ENCODE results near the gene FOXO3B. TPM values are rescaled to one million over a fixed set of nuclear protein-coding genes. Genes with fewer than 3 reads are reported as not detected.
"Not testable (repeated sequence)": the region's sequence is repeated elsewhere in the genome, so short reads cannot be mapped to it uniquely, and the experiment has no call there.

Gene FOXO3B
- total RNA-seq, 2 experiments from 2014 or later: 3.2 to 3.6 TPM

DNA sequence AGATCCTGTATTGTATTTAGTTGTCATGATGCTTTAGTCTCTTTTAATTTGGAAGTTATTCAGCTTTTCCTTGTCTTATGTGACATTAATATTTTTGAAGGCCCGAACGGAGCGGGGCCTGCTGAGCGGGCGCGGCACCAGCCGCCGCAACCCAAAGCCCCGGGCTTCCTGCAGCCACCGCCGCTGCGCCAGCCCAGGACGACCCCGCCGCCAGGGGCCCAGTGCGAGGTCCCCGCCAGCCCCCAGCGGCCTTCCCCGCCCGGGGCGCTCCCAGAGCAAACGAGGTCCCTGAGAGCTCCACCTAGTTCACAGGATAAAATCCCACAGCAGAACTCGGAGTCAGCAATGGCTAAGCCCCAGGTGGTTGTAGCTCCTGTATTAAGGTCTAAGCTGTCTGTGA, 32.0 kb downstream of the FOXO3B start:
- H3K4me3 Mint-ChIP-seq; DNase-seq; H3K9me3 ChIP-seq (ENCODE audit: control insufficient read depth in 1 of 2, insufficient read depth in 1 of 2, low read length in 2 of 2); H3K36me3 ChIP-seq (ENCODE audit: insufficient read depth, low read length); intact Hi-C loops (cut with DNase I, micrococcal nuclease); POLR2A ChIA-PET; H3K27ac ChIP-seq (ENCODE audit: low read depth in 1 of 2, low read length in 2 of 2); CTCF ChIA-PET; H3K4me3 ChIP-seq (ENCODE audit: low read length); H3K4me1 ChIP-seq (ENCODE audit: insufficient read depth, low read length); H3K27me3 ChIP-seq (ENCODE audit: control insufficient read depth in 1 of 2, insufficient read depth in 2 of 2, low read length in 2 of 2); H3K36me3 Mint-ChIP-seq (ENCODE audit: low read depth); H3K27ac Mint-ChIP-seq; H3K4me1 Mint-ChIP-seq (ENCODE audit: low read depth); H3K9me3 Mint-ChIP-seq; H3K27me3 Mint-ChIP-seq: not testable (repeated sequence)
- peak; percentile 48 for ATAC-seq (ENCODE audit: poor library complexity)

DNA sequence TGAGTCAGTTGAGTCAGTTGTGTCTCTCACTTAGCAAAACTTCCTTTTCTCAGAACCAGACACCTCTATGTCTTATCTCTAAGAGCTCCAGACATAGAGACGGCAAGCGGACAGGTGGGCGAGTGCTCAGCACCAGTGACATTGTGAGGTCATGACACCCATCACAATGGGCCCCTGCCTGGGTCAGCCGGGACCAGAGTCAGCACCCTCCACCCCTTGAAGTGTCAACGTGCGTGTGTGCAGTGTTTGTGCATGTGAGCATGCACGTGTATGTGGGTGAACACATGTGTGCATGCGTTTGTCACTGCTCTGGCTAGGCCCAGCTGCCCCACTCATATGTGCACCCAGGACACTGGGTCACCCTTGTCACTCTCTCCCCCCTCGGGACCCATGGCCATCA, 37.8 kb downstream of the FOXO3B start, which contains the start of gene TBC1D28:
Gene TBC1D28, minus strand, starts transcription at position 101 of the 400 bp plus-strand sequence. CDS start 3,039 bp downstream, outside the sequence.
- H3K9me3 Mint-ChIP-seq; H3K27me3 Mint-ChIP-seq; H3K4me1 Mint-ChIP-seq (ENCODE audit: low read depth); POLR2A ChIA-PET; H3K27me3 ChIP-seq (ENCODE audit: control insufficient read depth in 1 of 2, insufficient read depth in 2 of 2, low read length in 2 of 2); H3K27ac ChIP-seq (ENCODE audit: low read depth in 1 of 2, low read length in 2 of 2); H3K36me3 Mint-ChIP-seq (ENCODE audit: low read depth); CTCF ChIA-PET; intact Hi-C loops (cut with DNase I, micrococcal nuclease); DNase-seq; H3K4me3 Mint-ChIP-seq; ATAC-seq (ENCODE audit: poor library complexity); H3K27ac Mint-ChIP-seq; H3K36me3 ChIP-seq (ENCODE audit: insufficient read depth, low read length); H3K4me1 ChIP-seq (ENCODE audit: insufficient read depth, low read length); H3K9me3 ChIP-seq (ENCODE audit: control insufficient read depth in 1 of 2, insufficient read depth in 1 of 2, low read length in 2 of 2); H3K4me3 ChIP-seq (ENCODE audit: low read length): not testable (repeated sequence)

DNA sequence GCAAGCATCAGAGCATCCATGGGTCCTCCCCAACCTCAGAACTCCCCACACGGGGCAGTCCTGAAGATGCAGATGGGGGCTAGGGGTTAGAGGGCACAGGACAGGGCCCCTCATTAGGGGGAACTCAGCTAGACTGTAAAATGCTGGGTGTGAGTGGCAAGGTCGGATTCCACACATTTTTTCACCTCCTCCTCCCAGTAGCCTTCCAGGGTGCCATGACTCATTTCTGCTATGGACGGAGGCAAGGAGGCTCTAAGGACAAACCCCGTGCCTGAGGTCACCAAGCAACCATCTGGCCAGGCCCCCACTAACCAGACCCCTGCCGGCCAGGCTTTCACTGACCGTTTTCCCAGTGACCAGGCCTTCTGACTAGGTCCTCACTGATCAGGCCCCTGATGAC, 39.0 kb downstream of the FOXO3B start:
- H3K4me1 Mint-ChIP-seq (ENCODE audit: low read depth); H3K27ac Mint-ChIP-seq; ATAC-seq (ENCODE audit: poor library complexity); H3K9me3 Mint-ChIP-seq; POLR2A ChIA-PET; H3K4me3 Mint-ChIP-seq; H3K4me1 ChIP-seq (ENCODE audit: insufficient read depth, low read length); CTCF ChIA-PET; DNase-seq; H3K27ac ChIP-seq (ENCODE audit: low read depth in 1 of 2, low read length in 2 of 2); H3K4me3 ChIP-seq (ENCODE audit: low read length); H3K27me3 Mint-ChIP-seq; H3K9me3 ChIP-seq (ENCODE audit: control insufficient read depth in 1 of 2, insufficient read depth in 1 of 2, low read length in 2 of 2); intact Hi-C loops (cut with DNase I, micrococcal nuclease); H3K36me3 Mint-ChIP-seq (ENCODE audit: low read depth); H3K27me3 ChIP-seq (ENCODE audit: control insufficient read depth in 1 of 2, insufficient read depth in 2 of 2, low read length in 2 of 2); H3K36me3 ChIP-seq (ENCODE audit: insufficient read depth, low read length): not testable (repeated sequence)

DNA sequence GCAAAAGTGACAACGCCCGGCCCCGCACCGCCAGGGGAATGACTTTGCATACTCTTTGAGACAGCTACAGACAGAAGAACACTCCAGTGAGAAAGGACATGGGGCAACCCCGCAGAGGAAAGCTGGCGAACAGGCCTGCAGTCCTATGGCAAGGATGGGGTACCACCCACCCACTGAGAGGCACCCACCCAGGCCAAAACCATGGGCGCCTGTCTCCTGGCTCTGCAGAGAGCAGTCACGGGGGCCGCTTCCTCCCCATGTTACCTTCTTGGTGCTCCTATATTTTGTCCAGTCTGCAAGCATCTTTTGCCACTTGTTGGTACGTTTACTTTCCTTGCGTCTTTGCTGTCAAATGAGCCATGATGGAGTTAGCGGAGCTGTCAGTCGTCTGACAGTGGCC, 43.8 kb downstream of the FOXO3B start:
- ATAC-seq (ENCODE audit: poor library complexity); H3K4me3 ChIP-seq (ENCODE audit: low read length); H3K27ac ChIP-seq (ENCODE audit: low read depth in 1 of 2, low read length in 2 of 2); H3K36me3 Mint-ChIP-seq (ENCODE audit: low read depth); H3K4me3 Mint-ChIP-seq; H3K4me1 ChIP-seq (ENCODE audit: insufficient read depth, low read length); H3K9me3 ChIP-seq (ENCODE audit: control insufficient read depth in 1 of 2, insufficient read depth in 1 of 2, low read length in 2 of 2); CTCF ChIA-PET; H3K27ac Mint-ChIP-seq; intact Hi-C loops (cut with DNase I, micrococcal nuclease); H3K9me3 Mint-ChIP-seq; DNase-seq; H3K4me1 Mint-ChIP-seq (ENCODE audit: low read depth); H3K36me3 ChIP-seq (ENCODE audit: insufficient read depth, low read length); POLR2A ChIA-PET; H3K27me3 ChIP-seq (ENCODE audit: control insufficient read depth in 1 of 2, insufficient read depth in 2 of 2, low read length in 2 of 2): not testable (repeated sequence)
- peaks cover 19% of the 10 kb centered on the region for H3K27me3 Mint-ChIP-seq

DNA sequence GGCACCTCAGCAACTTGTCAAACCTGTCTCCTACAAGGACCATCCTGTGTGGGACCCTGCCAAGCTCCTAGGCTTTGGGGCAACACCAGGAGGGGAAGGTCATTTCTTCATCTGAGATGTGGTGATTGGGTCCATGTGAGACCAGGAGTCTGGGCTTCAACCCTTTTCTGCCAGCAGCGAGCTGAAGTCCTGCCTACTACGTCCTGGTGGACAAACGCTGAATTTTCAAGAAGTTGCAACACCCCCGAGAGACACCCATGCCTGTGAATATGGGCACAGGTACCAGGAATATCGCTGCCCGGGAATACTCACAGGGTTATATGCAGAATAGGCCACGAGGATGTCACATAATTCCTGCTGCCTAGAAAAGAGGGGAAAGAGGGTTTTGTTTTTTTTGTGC, 45.9 kb downstream of the FOXO3B start:
- peaks cover 20% of the 10 kb centered on the region for H3K27me3 Mint-ChIP-seq
- H3K4me1 Mint-ChIP-seq (ENCODE audit: low read depth); H3K36me3 ChIP-seq (ENCODE audit: insufficient read depth, low read length); H3K36me3 Mint-ChIP-seq (ENCODE audit: low read depth); POLR2A ChIA-PET; CTCF ChIA-PET; ATAC-seq (ENCODE audit: poor library complexity); H3K9me3 Mint-ChIP-seq; H3K27me3 ChIP-seq (ENCODE audit: control insufficient read depth in 1 of 2, insufficient read depth in 2 of 2, low read length in 2 of 2); DNase-seq; H3K27ac ChIP-seq (ENCODE audit: low read depth in 1 of 2, low read length in 2 of 2); H3K4me1 ChIP-seq (ENCODE audit: insufficient read depth, low read length); H3K9me3 ChIP-seq (ENCODE audit: control insufficient read depth in 1 of 2, insufficient read depth in 1 of 2, low read length in 2 of 2); H3K27ac Mint-ChIP-seq; H3K4me3 Mint-ChIP-seq; intact Hi-C loops (cut with DNase I, micrococcal nuclease); H3K4me3 ChIP-seq (ENCODE audit: low read length): not testable (repeated sequence)

DNA sequence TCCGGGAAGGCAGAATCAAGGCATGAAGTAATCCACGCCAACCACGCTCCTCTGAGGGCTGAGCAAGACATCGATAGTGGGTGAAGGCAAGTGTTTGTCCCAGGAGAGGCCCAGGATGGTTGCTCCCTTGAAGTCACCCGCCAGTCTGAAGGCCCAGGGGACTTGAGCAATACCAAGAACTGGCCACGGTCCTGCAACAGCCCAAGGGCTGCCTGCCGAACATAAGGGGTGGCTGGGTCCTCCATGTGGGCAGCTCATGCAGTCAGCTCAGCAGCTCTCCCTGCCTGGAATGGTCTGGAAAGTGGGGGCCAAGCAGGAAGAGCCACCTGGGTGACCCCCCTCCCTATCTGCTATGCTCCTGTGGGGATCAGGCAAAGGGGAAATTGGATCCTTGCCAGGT, 46.3 kb downstream of the FOXO3B start:
- H3K4me1 Mint-ChIP-seq (ENCODE audit: low read depth); H3K27ac Mint-ChIP-seq; intact Hi-C loops (cut with DNase I, micrococcal nuclease); H3K27me3 ChIP-seq (ENCODE audit: control insufficient read depth in 1 of 2, insufficient read depth in 2 of 2, low read length in 2 of 2); POLR2A ChIA-PET; H3K36me3 ChIP-seq (ENCODE audit: insufficient read depth, low read length); H3K36me3 Mint-ChIP-seq (ENCODE audit: low read depth); DNase-seq; H3K4me1 ChIP-seq (ENCODE audit: insufficient read depth, low read length); H3K27ac ChIP-seq (ENCODE audit: low read depth in 1 of 2, low read length in 2 of 2); H3K4me3 ChIP-seq (ENCODE audit: low read length); ATAC-seq (ENCODE audit: poor library complexity); CTCF ChIA-PET; H3K9me3 Mint-ChIP-seq; H3K4me3 Mint-ChIP-seq; H3K9me3 ChIP-seq (ENCODE audit: control insufficient read depth in 1 of 2, insufficient read depth in 1 of 2, low read length in 2 of 2): not testable (repeated sequence)
- H3K27me3 Mint-ChIP-seq: peaks cover 22% of the 10 kb centered on the region

DNA sequence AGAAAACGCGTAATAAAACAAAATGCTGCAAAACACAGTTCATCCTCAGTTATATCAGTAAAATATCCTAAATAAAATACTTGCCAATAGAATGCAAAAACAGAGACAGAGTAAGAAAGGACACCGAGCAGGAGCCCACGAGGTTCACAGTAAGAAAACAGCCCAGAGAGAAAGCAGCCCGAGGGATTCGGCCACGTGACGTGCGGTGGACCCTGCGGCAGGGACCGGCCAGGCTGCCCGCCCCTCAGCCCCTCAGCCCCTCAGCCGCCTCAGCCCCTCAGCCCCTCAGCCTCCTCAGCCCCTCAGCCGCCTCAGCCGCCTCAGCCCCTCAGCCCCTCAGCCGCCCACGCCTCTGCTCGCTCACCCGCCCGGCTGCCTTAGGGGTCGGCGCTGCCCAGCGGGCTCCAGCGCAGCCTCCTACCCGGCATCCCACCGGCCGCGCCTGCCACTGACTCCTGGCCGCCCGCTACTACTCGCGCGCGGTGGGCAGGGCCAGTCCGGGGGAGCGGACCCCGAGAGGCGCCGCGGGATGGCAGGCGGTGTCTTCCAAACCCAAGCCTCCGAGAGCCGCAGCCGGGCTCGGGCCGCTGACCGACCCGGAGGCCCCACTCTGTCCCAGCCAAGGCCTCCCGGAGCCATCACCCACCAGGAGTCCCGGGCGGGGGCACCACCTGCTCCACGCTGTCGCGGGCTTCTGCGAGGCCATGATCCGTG, 47.4 kb downstream of the FOXO3B start:
- H3K9me3 ChIP-seq (ENCODE audit: control insufficient read depth in 1 of 2, insufficient read depth in 1 of 2, low read length in 2 of 2); intact Hi-C loops (cut with DNase I, micrococcal nuclease); H3K4me1 Mint-ChIP-seq (ENCODE audit: low read depth); H3K4me3 ChIP-seq (ENCODE audit: low read length); H3K4me1 ChIP-seq (ENCODE audit: insufficient read depth, low read length); DNase-seq; H3K9me3 Mint-ChIP-seq; H3K4me3 Mint-ChIP-seq; H3K36me3 ChIP-seq (ENCODE audit: insufficient read depth, low read length); H3K27ac Mint-ChIP-seq; H3K27me3 ChIP-seq (ENCODE audit: control insufficient read depth in 1 of 2, insufficient read depth in 2 of 2, low read length in 2 of 2); H3K27ac ChIP-seq (ENCODE audit: low read depth in 1 of 2, low read length in 2 of 2); ATAC-seq (ENCODE audit: poor library complexity); CTCF ChIA-PET; H3K36me3 Mint-ChIP-seq (ENCODE audit: low read depth); POLR2A ChIA-PET: not testable (repeated sequence)
- H3K27me3 Mint-ChIP-seq: peaks cover 22% of the 10 kb centered on the region
